C4-2B (cell line): ENCODE data around the gene TCERG1L.
"Not testable (repeated sequence)": the region's sequence is repeated elsewhere in the genome, so short reads cannot be mapped to it uniquely, and the experiment has no call there.

Experiments
- H3K27ac ChIP-seq: fragments of 450-650 bp; 2 replicates; pipeline ENCODE4 v1.5.1; 2017
- ZFX ChIP-seq: fragments of 450-650 bp; IDR thresholded peaks from 2 replicates; pipeline ENCODE4 v1.6.1; 2017
- TF ChIP-seq, protein P1 (sequence below): fragments of 450-650 bp; conservative IDR thresholded peaks from 2 replicates; pipeline ENCODE4 v1.5.1; 2017; ENCODE audit warnings: mild to moderate bottlenecking

The TCERG1L gene

GRCh38 chr10:131323880-131324279, 12.4 kb upstream of the TCERG1L start:
- TF ChIP-seq, protein P1, sequence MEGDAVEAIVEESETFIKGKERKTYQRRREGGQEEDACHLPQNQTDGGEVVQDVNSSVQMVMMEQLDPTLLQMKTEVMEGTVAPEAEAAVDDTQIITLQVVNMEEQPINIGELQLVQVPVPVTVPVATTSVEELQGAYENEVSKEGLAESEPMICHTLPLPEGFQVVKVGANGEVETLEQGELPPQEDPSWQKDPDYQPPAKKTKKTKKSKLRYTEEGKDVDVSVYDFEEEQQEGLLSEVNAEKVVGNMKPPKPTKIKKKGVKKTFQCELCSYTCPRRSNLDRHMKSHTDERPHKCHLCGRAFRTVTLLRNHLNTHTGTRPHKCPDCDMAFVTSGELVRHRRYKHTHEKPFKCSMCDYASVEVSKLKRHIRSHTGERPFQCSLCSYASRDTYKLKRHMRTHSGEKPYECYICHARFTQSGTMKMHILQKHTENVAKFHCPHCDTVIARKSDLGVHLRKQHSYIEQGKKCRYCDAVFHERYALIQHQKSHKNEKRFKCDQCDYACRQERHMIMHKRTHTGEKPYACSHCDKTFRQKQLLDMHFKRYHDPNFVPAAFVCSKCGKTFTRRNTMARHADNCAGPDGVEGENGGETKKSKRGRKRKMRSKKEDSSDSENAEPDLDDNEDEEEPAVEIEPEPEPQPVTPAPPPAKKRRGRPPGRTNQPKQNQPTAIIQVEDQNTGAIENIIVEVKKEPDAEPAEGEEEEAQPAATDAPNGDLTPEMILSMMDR = no peak
- TF ChIP-seq ZFX = no peak
- H3K27ac ChIP-seq = no peak overlapping the region

DNA sequence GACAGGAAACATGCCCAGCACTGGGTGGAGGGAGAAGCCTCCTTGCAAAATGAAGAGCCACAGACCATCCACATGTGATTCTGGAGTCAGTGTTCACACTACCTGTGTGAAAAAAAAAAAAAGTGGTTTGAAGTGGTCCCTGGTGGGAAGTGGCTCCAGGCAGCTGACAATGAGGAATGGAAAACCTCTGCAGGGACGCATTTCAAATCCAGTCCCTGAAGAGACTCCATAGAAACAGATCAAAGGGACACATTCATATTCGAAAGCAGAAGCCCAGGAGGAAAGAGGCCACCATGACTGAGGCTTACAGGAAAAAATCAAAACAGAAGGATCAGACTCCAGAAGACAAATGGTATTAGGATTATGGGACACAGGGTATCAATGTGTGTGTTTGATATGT, 11.5 kb upstream of the TCERG1L start:
- TF ChIP-seq ZFX = no peak
- TF ChIP-seq, protein P1 = no peak
- no peak overlapping the region for H3K27ac ChIP-seq

DNA sequence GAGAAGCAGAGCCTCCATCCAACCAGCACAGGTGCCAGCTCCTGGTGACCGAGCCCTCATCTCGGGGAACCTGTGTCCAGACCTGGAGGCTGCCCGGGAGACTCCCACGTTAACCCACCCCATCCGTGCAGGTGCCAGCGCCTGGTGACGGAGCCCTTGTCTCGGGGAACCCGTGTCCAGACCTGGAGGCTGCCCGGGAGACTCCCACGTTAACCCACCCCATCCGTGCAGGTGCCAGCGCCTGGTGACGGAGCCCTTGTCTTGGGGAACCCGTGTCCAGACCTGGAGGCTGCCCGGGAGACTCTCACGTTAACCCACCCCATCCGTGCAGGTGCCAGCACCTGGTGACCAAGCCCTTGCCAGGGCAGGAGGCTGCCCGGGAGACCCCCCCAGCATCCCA, 11.1 kb upstream of the TCERG1L start:
- not testable (repeated sequence) for H3K27ac ChIP-seq

GRCh38 chr10:131320860-131321604, 9.5 kb upstream of the TCERG1L start:
- TF ChIP-seq ZFX = no peak
- TF ChIP-seq, protein P1 = no peak
- H3K27ac ChIP-seq = no peak overlapping the region

DNA sequence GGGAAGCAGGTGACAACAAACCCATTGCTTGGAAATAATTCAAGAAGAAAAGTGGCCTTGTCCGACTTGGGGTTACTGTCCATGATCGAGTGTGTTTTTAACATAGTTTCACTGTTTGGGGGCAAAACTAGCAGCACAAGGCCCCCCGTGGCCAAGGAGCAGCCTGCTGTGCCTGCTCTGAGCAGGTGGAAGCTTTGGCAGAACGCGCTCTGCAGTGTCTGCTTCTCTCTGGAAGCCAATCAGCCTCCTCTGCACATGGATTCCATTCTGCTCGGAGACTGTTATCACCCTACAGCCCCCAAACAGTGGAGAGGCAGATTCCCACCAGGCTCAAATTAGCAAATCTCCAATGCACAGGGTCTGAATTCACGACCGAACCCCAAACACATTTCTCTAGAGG, 7.3 kb upstream of the TCERG1L start:
- H3K27ac ChIP-seq = no peak overlapping the region
- TF ChIP-seq, protein P1 = no peak
- TF ChIP-seq ZFX = no peak

DNA sequence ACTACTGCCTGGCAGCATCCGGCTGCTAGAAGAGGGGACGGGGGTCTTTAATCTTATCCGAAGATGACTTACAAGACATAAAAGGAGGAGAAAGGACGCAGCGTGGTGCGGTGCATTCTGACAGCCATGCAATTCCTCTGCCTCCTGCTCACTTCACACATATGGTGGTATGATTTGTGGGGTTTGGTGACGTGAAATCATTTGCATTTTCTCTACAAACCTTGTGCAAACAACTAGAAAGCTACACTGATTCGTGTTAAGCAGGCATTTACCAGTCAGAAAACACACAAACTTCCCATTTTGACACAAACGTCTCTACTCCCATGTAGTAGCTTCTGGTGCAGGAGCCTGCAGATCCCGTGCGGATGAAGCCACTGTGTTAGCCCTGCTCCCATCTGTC, 6.8 kb upstream of the TCERG1L start:
- no peak overlapping the region for H3K27ac ChIP-seq
- TF ChIP-seq ZFX = no peak
- TF ChIP-seq, protein P1 = no peak

DNA sequence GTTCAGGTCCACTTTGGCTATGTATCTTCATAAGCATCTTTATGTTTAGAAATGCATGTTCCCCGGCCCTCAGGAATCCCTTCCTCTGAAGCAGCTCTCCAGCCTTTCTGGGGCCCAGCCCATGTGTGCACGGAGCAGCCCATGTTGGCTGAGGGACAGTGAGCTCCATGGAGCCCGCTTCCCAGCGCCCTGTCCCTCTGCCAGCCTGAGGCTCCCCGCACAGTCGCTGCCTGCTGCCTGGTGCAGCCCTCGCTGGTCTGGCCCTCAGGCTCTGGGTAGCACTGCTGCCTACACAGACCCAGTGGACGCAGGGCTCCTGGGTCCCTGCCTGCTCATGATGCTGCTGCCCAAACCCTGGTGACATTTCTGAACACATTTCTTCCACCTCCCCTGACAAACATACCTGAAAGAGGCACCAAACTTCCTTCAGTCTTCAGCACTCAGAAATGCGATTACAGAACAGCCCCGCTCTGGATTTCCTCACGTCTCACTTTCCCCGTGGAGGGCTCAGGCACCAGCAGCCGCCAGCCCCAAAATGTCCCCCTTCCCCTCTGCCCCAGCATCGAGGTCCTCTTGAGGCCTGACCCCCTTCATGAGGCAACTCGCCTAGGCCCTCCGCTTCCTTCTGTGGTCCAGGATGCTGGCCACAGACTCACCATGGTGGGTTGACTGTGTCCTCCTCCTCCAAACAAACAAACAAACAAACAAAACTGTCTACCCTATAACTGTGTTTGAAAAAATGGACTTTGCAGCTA, 5.0 kb upstream of the TCERG1L start:
- TF ChIP-seq ZFX = no peak
- TF ChIP-seq, protein P1 = no peak
- no peak overlapping the region for H3K27ac ChIP-seq

DNA sequence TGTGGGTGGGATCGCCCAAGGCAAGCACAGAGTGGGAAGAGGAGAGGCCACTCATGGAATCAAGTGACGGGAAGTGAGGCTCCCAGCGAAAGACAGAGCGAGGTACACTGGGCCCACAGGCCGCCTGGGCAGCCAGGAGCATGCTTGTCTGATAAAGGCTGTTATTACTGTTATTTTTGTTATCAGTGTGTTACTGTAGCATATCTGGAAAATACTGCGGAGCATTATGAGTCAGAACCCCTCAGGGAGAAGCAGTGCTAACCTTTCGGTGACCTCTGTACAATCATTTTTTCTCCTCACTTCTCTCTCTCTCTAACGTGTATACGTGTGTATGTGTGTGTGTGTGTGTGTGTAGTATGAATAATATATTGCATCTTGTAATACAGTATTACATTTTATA, 3.8 kb upstream of the TCERG1L start:
- no peak overlapping the region for H3K27ac ChIP-seq
- no peak for TF ChIP-seq ZFX
- TF ChIP-seq, protein P1 = no peak
